GM12864 (cell line): ENCODE measurements around the gene GOLGA6D.
"Not testable (repeated sequence)": the region's sequence is repeated elsewhere in the genome, so short reads cannot be mapped to it uniquely, and the experiment has no call there.

Experiments
- DNase-seq: peaks from one replicate; pipeline ENCODE4 v3.0.0-alpha.2; 2011; ENCODE audit warnings: low read depth
- H3K4me3 ChIP-seq: 2 replicates; pipeline ENCODE4 v1.5.1; 2011; ENCODE audit warnings: mild to moderate bottlenecking, low read depth, low read length, control low read depth
- CTCF ChIP-seq: IDR thresholded peaks from 2 replicates; pipeline ENCODE4 v1.5.1; 2011; ENCODE audit warnings: low read depth, mild to moderate bottlenecking, moderate library complexity, low read length, control low read depth, inconsistent platforms; ENCODE audit errors: missing control alignments

GOLGA6D gene

GRCh38 chr15:75282572-75282971 is at the start of gene GOLGA6D:
Gene GOLGA6D (plus strand): TSS chr15:75282835. CDS start chr15:75282876, 41 bp downstream.
- not testable (repeated sequence) for H3K4me3 ChIP-seq, DNase-seq

GRCh38 chr15:75233504-75234190 is 49.0 kb upstream of the GOLGA6D start:
- DNase-seq: no peak
- H3K4me3 ChIP-seq: no peak overlapping the region
- TF ChIP-seq CTCF: no peak

DNA sequence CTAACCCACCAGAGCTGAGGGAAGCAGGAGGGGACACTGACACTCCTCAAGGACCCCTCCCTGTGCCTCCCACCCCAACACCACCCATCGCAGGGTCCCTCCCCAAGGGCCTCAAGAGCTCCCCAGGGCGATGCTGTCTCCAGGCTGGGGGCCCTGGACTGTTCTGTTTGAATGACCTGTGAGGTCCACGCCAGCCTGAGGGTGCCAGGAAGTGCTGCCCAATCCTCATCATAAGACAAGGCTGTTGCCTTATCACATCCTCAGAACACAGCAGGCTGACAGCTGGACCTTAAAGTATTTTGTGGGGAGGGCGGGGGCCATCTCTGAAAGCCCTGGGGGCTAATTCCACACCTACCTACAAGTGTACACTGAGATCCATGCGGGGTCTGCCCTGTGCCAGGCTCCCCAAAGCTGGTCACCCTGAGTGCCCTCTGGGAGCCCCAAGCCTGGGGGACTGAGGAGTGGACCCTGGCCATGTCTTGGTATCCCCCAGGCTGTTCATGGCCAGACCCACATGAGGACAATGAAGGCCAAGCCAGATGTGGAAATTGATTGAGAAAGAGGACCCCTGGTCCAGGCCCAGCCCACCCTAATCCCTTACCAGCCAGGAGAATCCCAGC is 48.3 kb upstream of the GOLGA6D start:
- DNase-seq: no peak
- no peak for TF ChIP-seq CTCF
- no peak overlapping the region for H3K4me3 ChIP-seq

- no peak overlapping the region for H3K4me3 ChIP-seq
- no peak for DNase-seq
- TF ChIP-seq CTCF: no peak
These were observed 47.5 kb upstream of the GOLGA6D start for GRCh38 chr15:75235051-75235673.

- no peak overlapping the region for H3K4me3 ChIP-seq
- no peak for TF ChIP-seq CTCF
- DNase-seq: no peak
These were observed 46.6 kb upstream of the GOLGA6D start for GRCh38 chr15:75235760-75236729.

DNA sequence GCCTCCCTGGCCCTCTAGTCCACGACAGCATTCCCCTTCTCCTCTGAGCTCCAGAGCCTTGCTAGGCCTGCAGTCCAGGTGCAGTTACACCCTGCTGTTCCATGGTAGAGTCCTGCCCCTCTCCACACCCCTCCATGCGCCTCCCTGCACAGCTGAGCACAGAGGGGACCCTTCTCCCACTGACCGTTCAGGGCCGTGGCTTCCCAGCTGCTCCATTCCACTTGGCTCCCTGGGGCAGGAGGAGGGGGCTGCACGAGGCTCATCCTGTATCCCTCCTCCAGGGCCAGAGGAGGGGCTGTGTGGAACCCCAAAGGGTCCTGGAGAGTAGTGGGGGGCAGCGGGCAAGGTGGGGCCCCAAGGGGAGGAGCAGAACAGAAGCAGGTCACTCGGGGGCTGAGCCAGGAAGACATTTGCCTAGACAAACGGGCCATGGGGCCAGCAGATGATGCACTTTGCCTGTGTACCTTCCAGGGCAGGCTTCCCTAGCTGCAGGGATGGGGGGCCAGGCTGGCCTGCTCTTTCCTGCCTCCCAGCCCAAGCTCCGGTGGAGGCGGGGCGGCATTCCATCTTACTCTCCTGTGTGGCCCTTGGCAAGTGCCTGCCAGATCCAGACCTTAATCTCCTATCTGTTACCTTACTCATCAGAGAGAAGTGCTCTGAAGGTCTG is 45.2 kb upstream of the GOLGA6D start:
- DNase-seq: no peak
- no peak overlapping the region for H3K4me3 ChIP-seq
- TF ChIP-seq CTCF: no peak
